PC-9 (cell line): ENCODE measurements around the gene CDRT15.

Experiments used
- CTCF ChIP-seq: fragments of 200-600 bp; sonication (generic); conservative IDR thresholded peaks from 2 replicates; pipeline ENCODE4 v1.6.1; 2017; ENCODE audit warnings: mixed run types, antibody characterized with exemption, mild to moderate bottlenecking, moderate library complexity
- EZH2 ChIP-seq: fragments of 200-600 bp; sonication (generic); IDR thresholded peaks from 2 replicates; pipeline ENCODE4 v1.8.0; 2017; ENCODE audit warnings: antibody characterized with exemption, low read depth

DNA sequence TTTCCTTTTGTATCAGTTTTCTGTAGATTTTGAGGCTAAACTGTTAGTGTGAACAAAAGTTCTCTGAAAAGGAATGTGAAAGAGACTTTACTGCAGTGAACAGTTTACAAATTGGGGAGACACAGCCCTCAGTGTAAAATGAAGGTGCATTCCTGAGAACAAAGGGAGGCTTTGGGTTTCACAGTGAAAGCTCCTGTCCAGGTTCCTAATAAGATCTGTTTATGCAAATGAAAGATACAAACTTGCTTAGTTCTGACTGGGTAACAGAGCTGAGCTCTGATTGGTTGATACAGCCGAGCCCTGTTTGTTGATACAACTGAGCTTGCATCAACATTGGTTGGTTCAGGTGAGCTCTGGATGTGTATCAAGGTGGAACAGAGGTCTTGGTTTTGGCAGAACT, 8.3 kb upstream of the CDRT15 start:
- TF ChIP-seq CTCF (no peak), EZH2 (no peak)
